Activated naive CD4-positive, alpha-beta T cell treated with anti-CD3 and anti-CD28 coated beads, Interleukin-2, amount 50 U/mL, for 16 hours (primary cell): ENCODE data around the gene KCNQ2.

Experiments
- DNase-seq: peaks from one replicate; pipeline ENCODE4 v3.0.0-alpha.2; 2020

The KCNQ2 gene

GRCh38 chr20:63500902-63501817, 28.7 kb upstream of the KCNQ2 start:
- no peak for DNase-seq

- no peak for DNase-seq
Observed at GRCh38 chr20:63500151-63500901, 27.9 kb upstream of the KCNQ2 start.

- DNase-seq = no peak
Observed at GRCh38 chr20:63499338-63499969, 27.0 kb upstream of the KCNQ2 start.

GRCh38 chr20:63498960-63499337, 26.5 kb upstream of the KCNQ2 start, which contains the start of gene EEF1A2:
TSS of gene EEF1A2 (minus strand) at chr20:63499083. CDS start at chr20:63497763, 1,320 bp downstream.
- DNase-seq = peak; percentile 63

GRCh38 chr20:63497946-63498935, 25.8 kb upstream of the KCNQ2 start:
- no peak for DNase-seq

- DNase-seq = no peak
Observed at GRCh38 chr20:63497138-63497945, 24.9 kb upstream of the KCNQ2 start.

- DNase-seq = no peak
Observed at GRCh38 chr20:63496596-63497120, 24.2 kb upstream of the KCNQ2 start.

GRCh38 chr20:63495741-63496595, 23.5 kb upstream of the KCNQ2 start:
- peak; percentile 78 for DNase-seq

- no peak for DNase-seq
Observed at GRCh38 chr20:63495167-63495720, 22.8 kb upstream of the KCNQ2 start.

- no peak for DNase-seq
Observed at GRCh38 chr20:63494420-63495166, 22.1 kb upstream of the KCNQ2 start.

GRCh38 chr20:63494084-63494419, 21.6 kb upstream of the KCNQ2 start:
- no peak for DNase-seq

- no peak for DNase-seq
Observed at GRCh38 chr20:63493563-63494020, 21.1 kb upstream of the KCNQ2 start.

GRCh38 chr20:63492982-63493381, 20.5 kb upstream of the KCNQ2 start:
- no peak for DNase-seq

- no peak for DNase-seq
Observed at GRCh38 chr20:63492518-63492917, 20.1 kb upstream of the KCNQ2 start.

GRCh38 chr20:63491635-63492230, 19.3 kb upstream of the KCNQ2 start:
- no peak for DNase-seq

GRCh38 chr20:63491078-63491477, 18.6 kb upstream of the KCNQ2 start:
- no peak for DNase-seq

GRCh38 chr20:63490416-63490815, 18.0 kb upstream of the KCNQ2 start:
- no peak for DNase-seq
